CD14-positive monocyte (primary cell): ENCODE measurements around the gene LHX4. TPM values are rescaled to one million over a fixed set of nuclear protein-coding genes. Genes with fewer than 3 reads are reported as not detected.

Source experiments
- DNase-seq, 3 donors: peaks; one replicate each; pipeline ENCODE4 v3.0.0-alpha.2; 2011 to 2022
- H2AFZ ChIP-seq: 2 replicates; pipeline ENCODE4 v1.6.0; 2012; ENCODE audit warnings: mild to moderate bottlenecking, low read depth, low read length, inconsistent platforms; ENCODE audit not compliant: insufficient read depth, poor library complexity, severe bottlenecking
- H3K27ac ChIP-seq, 2 donors: 1 replicate in 1 of 2; 2 replicates in 1 of 2; pipeline ENCODE4 v1.5.1; 2012 to 2013; ENCODE audit warnings: low read length in 2 of 2, control low read depth in 1 of 2, inconsistent platforms in 1 of 2, low read depth in 1 of 2, mild to moderate bottlenecking in 1 of 2
- H3K27me3 ChIP-seq, 2 donors: one replicate each; pipeline versions ENCODE4 v1.6.0 to v1.6.1; 2011 to 2013; ENCODE audit warnings: low read length in 2 of 2; ENCODE audit not compliant: control insufficient read depth in 2 of 2, insufficient read depth in 2 of 2
- H3K36me3 ChIP-seq, 2 donors: replicated peaks in 1 of 2; 1 replicate in 1 of 2; 2 replicates in 1 of 2; pipeline versions ENCODE4 v1.5.1 to v1.6.1; 2012 to 2013; ENCODE audit warnings: low read length in 2 of 2, control low read depth in 1 of 2, inconsistent platforms in 1 of 2, mild to moderate bottlenecking in 1 of 2; ENCODE audit not compliant: insufficient read depth in 2 of 2, control insufficient read depth in 1 of 2
- H3K4me1 ChIP-seq, 2 donors: 1 replicate in 1 of 2; 2 replicates in 1 of 2; pipeline versions ENCODE4 v1.5.1 to v1.6.1; 2012 to 2013; ENCODE audit warnings: low read length in 2 of 2, control low read depth in 1 of 2, inconsistent platforms in 1 of 2, mild to moderate bottlenecking in 1 of 2, moderate library complexity in 1 of 2; ENCODE audit not compliant: insufficient read depth in 2 of 2, control insufficient read depth in 1 of 2
- H3K4me2 ChIP-seq: replicated peaks from 2 replicates; pipeline ENCODE3; 2012; ENCODE audit warnings: low read length, moderate library complexity, mild to moderate bottlenecking; ENCODE audit not compliant: poor library complexity, severe bottlenecking; ENCODE audit errors: extremely low read depth
- H3K4me3 ChIP-seq, 3 experiments: fragments of 200-600 bp in 1 of 3; sonication (generic) in 1 of 3; replicated peaks in 1 of 3; 1 replicate in 2 of 3; 2 replicates in 1 of 3; pipeline ENCODE4 v1.5.1; 2011 to 2013; ENCODE audit warnings: low read length in 3 of 3, mild to moderate bottlenecking in 3 of 3, control low read depth in 2 of 3, low read depth in 2 of 3, inconsistent platforms in 1 of 3, moderate library complexity in 1 of 3
- H3K79me2 ChIP-seq: 2 replicates; pipeline ENCODE4 v1.6.0; 2012; ENCODE audit warnings: mild to moderate bottlenecking, control low read depth, inconsistent platforms, low read length, moderate library complexity; ENCODE audit not compliant: insufficient read depth
- H3K9ac ChIP-seq: 2 replicates; pipeline ENCODE4 v1.6.0; 2017; ENCODE audit warnings: low read length, mild to moderate bottlenecking; ENCODE audit not compliant: insufficient read depth, poor library complexity, severe bottlenecking
- H3K9me3 ChIP-seq, 2 donors: replicated peaks in 1 of 2; 1 replicate in 1 of 2; 2 replicates in 1 of 2; pipeline versions ENCODE4 v1.5.1 to v1.6.1; 2012 to 2013; ENCODE audit warnings: low read length in 2 of 2, control low read depth in 1 of 2; ENCODE audit not compliant: control insufficient read depth in 1 of 2, insufficient read depth in 1 of 2
- H4K20me1 ChIP-seq: 2 replicates; pipeline ENCODE4 v1.6.0; 2012; ENCODE audit warnings: mild to moderate bottlenecking, low read length, control low read depth, moderate library complexity; ENCODE audit not compliant: insufficient read depth
- H3K27ac Mint-ChIP-seq, 7 donors: one replicate each; pipeline ENCODE4 v1.8.0; 2020; ENCODE audit warnings: mild to moderate bottlenecking in 7 of 7, mixed read lengths in 7 of 7, moderate library complexity in 6 of 7, inconsistent platforms in 2 of 7
- H3K27me3 Mint-ChIP-seq, 3 donors: one replicate each; pipeline ENCODE4 v1.8.0; 2021 to 2022; ENCODE audit warnings: low read depth in 3 of 3, mild to moderate bottlenecking in 3 of 3, mixed read lengths in 3 of 3, moderate library complexity in 3 of 3, inconsistent platforms in 1 of 3
- H3K36me3 Mint-ChIP-seq, 2 donors: one replicate each; pipeline ENCODE4 v1.8.0; 2020; ENCODE audit warnings: mixed read lengths in 2 of 2, inconsistent platforms in 1 of 2, mild to moderate bottlenecking in 1 of 2
- H3K4me1 Mint-ChIP-seq: one replicate; pipeline ENCODE4 v1.8.0; 2020; ENCODE audit warnings: mild to moderate bottlenecking, mixed read lengths
- H3K4me3 Mint-ChIP-seq, 2 donors: one replicate each; pipeline ENCODE4 v1.8.0; 2020; ENCODE audit warnings: mild to moderate bottlenecking in 2 of 2, mixed read lengths in 2 of 2, moderate library complexity in 1 of 2
- H3K9me3 Mint-ChIP-seq, 7 donors: one replicate each; pipeline ENCODE4 v1.8.0; 2020 to 2022; ENCODE audit warnings: mixed read lengths in 7 of 7, mild to moderate bottlenecking in 6 of 7, moderate library complexity in 6 of 7, inconsistent platforms in 2 of 7
- WGBS: methylation state at CpG from one replicate; pipeline ENCODE4 v1.1.5; 2013; ENCODE audit warnings: missing lambda C conversion rate; ENCODE audit not compliant: insufficient coverage; 5-methylcytosine and 5-hydroxymethylcytosine counted together
- intact Hi-C, 2 donors: fragments of 100-400 bp; cut with micrococcal nuclease; formaldehyde crosslinking; loops; one replicate each; pipeline versions ENCODE4 v1.15.0 to v1.15.1; 2023
- polyA plus RNA-seq, 3 donors: library from polyadenylated mRNA; depleted of rRNA in 1 of 3; unstranded in 2 of 3; stranded (reverse) in 1 of 3; fragments of 300-500 nt in 2 of 3; fragments of >200 nt in 1 of 3; fragmentation: Illumina TruSeq in 2 of 3; gene quantifications; 1 replicate in 2 of 3; 2 replicates in 1 of 3; pipeline ENCODE4 v1.2.3, GENCODE V29; 2012 to 2021
- TF ChIP-seq, protein P1 (sequence below): fragments of 200-600 bp; IDR thresholded peaks from one replicate; pipeline ENCODE4 v1.8.0; 2022; ENCODE audit warnings: antibody characterized with exemption, mild to moderate bottlenecking

Gene LHX4
- polyA plus RNA-seq, 3 donors = not detected

DNA sequence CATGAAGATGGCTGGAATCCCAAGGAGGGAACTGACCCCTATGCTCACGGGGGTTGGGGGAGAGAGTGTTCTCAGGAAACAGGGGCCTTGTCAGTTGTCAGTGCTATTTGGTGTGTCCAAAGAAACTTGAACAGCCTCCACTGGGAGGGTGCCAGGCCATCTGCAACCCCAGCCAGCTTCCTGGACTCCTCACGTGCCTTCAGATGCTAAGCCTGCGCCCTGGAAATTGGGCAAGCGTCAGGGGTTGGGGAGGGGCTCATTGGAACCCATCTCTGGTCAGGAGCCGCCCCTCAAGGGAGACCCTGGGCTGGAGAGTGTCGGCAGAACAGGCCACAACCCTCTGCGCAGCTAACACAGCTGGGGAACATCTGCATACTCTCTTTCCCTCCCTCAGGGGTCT, 13.1 kb upstream of the LHX4 start:
- Histone ChIP-seq H4K20me1 (no peaks in the 10 kb centered on the region), H3K4me1 (no peaks in the 10 kb centered on the region), H3K9ac (no peak overlapping the region), H2AFZ (no peak overlapping the region), H3K36me3 (no peaks in the 10 kb centered on the region), H3K79me2 (no peaks in the 10 kb centered on the region), H3K4me3 (no peak overlapping the region), H3K27ac (no peak overlapping the region), H3K9me3 (peaks cover 0 to 2% of the 10 kb centered on the region in 2 donors), H3K27me3 (no peaks in the 10 kb centered on the region), H3K4me2 (no peak overlapping the region)
- Mint-ChIP-seq H3K4me1 (peaks cover 2% of the 10 kb centered on the region), H3K4me3 (no peak overlapping the region), H3K36me3 (no peaks in the 10 kb centered on the region), H3K27ac (peak overlapping the region in 1 of 7 donors; percentile 34), H3K27me3 (peaks cover 1 to 14% (median 4%) of the 10 kb centered on the region in 3 donors), H3K9me3 (peaks cover 0 to 3% (median 2%) of the 10 kb centered on the region in 7 donors)
- intact Hi-C loops = no loop called here
- WGBS = 57% methylated on average over 1 of the region's 7 CpGs
- TF ChIP-seq, protein P1, sequence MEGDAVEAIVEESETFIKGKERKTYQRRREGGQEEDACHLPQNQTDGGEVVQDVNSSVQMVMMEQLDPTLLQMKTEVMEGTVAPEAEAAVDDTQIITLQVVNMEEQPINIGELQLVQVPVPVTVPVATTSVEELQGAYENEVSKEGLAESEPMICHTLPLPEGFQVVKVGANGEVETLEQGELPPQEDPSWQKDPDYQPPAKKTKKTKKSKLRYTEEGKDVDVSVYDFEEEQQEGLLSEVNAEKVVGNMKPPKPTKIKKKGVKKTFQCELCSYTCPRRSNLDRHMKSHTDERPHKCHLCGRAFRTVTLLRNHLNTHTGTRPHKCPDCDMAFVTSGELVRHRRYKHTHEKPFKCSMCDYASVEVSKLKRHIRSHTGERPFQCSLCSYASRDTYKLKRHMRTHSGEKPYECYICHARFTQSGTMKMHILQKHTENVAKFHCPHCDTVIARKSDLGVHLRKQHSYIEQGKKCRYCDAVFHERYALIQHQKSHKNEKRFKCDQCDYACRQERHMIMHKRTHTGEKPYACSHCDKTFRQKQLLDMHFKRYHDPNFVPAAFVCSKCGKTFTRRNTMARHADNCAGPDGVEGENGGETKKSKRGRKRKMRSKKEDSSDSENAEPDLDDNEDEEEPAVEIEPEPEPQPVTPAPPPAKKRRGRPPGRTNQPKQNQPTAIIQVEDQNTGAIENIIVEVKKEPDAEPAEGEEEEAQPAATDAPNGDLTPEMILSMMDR = no peak
- no peak for DNase-seq

DNA sequence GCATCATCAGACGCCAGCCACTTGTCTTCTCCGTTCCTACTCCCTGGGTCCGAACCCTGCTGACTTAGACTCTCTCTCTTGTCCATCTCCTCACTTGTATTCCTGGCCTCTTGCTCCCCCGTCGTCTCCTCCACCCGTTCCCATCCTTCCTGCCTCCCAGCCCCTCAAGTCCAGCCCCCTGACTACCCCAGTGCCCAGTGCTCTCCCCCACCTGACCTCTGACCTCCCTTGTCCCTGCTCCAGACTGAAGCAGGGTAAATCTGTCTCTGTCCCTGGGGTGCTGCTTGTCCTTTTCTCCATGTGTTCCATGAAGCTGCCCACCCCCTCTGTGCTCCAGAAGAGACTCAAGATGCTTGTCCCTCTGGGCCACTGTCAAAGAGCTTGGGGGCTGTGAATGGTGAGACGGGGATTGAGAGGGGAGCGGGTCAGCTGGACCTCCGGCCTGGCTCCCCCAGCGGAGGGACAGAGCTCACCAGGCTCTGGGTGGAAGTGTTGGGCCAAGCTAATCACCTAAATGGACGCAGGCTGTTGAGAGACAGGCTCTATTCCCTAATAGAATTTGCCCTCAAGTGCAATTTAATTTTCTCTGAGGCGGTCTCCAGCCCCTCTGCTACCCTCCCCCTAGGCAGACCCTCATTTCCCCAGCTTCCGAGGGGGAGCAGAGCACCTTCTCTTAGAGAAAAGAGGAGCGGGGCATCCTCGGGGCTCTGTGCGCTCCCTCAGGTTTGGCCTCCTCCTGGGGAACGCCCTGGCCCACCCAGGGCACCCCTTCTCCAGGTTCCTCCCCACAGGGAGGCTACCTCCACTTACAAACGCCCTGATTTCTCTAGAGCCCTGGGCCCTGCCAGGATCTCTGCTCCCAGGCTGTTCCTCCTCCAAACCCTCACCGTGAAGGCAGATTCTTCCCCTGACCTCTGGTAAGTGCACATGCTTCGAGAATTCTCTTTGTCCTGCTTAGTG, 11.0 kb upstream of the LHX4 start:
- TF ChIP-seq, protein P1 = no peak
- no peaks in the 10 kb centered on the region for H3K79me2 ChIP-seq
- no peak overlapping the region for H3K4me2 ChIP-seq
- Mint-ChIP-seq H3K27ac (peak overlapping the region in 1 of 7 donors; percentile 41), H3K4me1 (no peaks in the 10 kb centered on the region), H3K27me3 (peaks cover 14 to 31% (median 19%) of the 10 kb centered on the region in 3 donors), H3K36me3 (no peaks in the 10 kb centered on the region), H3K9me3 (peaks cover 0 to 3% (median 0%) of the 10 kb centered on the region in 7 donors), H3K4me3 (no peak overlapping the region)
- peaks cover 0 to 2% of the 10 kb centered on the region in 2 donors for H3K9me3 ChIP-seq
- WGBS = 96% methylated on average over 12 of the region's 20 CpGs
- H3K27ac ChIP-seq = no peak overlapping the region
- no peak overlapping the region for H3K9ac ChIP-seq
- no peaks in the 10 kb centered on the region for H3K36me3 ChIP-seq
- no peak overlapping the region for H2AFZ ChIP-seq
- intact Hi-C loops = no loop called here
- DNase-seq = no peak
- peaks cover 6 to 12% of the 10 kb centered on the region in 2 donors for H3K27me3 ChIP-seq
- H4K20me1 ChIP-seq = no peaks in the 10 kb centered on the region
- no peaks in the 10 kb centered on the region for H3K4me1 ChIP-seq
- H3K4me3 ChIP-seq = no peak overlapping the region
